ENCODE data around the gene KNTC1. TPM values are rescaled to one million over a fixed set of nuclear protein-coding genes. Genes with fewer than 3 reads are reported as not detected.
A peak's percentile ranks its signal among the peaks of the same experiment; 100 is the strongest.

KNTC1 gene
- total and polyA plus RNA-seq, 2 of the 13 experiments (the other 11 are each of a cell fraction or from before 2014, with no cell fraction given), result 45.1 to 57.6 TPM

GRCh38 chr12:122526683-122527477 is at the start of gene KNTC1, which contains the start of gene RSRC2 (continued):
- TF ChIP-seq FOXO4 (CRISPR knock-in tag; conservative IDR thresholded peaks at IDR 0.05) (no peak), SOX6 (IDR thresholded peaks at IDR 0.05) (no peak), SOX6 (CRISPR knock-in tag; IDR thresholded peaks at IDR 0.05) (peak; percentile 65), ZNF614 (CRISPR knock-in tag; IDR thresholded peaks at IDR 0.05; ENCODE audit: borderline replicate concordance) (peak; percentile 94), ZBTB34 (CRISPR knock-in tag; IDR thresholded peaks at IDR 0.05) (0 out of 2 replicates have a peak, but pooled peaks have one; percentile 35), ZNF234 (CRISPR knock-in tag; conservative IDR thresholded peaks at IDR 0.05) (no peak), SP140L (CRISPR knock-in tag; IDR thresholded peaks at IDR 0.05; ENCODE audit: borderline replicate concordance) (peak; percentile 72; the same call in 1 of the 2 replicates), HOXD1 (CRISPR knock-in tag; IDR thresholded peaks at IDR 0.05) (no peak), ZSCAN5A (CRISPR knock-in tag; IDR thresholded peaks at IDR 0.05; ENCODE audit: borderline replicate concordance) (peak; percentile 18; the same call in 1 of the 2 replicates), MTA1 (CRISPR knock-in tag; IDR thresholded peaks at IDR 0.05; ENCODE audit: borderline replicate concordance) (no peak), USF2 (IDR thresholded peaks at IDR 0.05; ENCODE audit: low read depth, low read length) (no peak), USF2 (CRISPR knock-in tag; IDR thresholded peaks at IDR 0.05; ENCODE audit: borderline replicate concordance) (no peak), GZF1 (CRISPR knock-in tag; IDR thresholded peaks at IDR 0.05) (0 out of 2 replicates have a peak, but pooled peaks have one; percentile 39), ZNF607 (CRISPR knock-in tag; IDR thresholded peaks at IDR 0.05; ENCODE audit: borderline replicate concordance) (peak; percentile 93; the same call in 1 of the 2 replicates), SP2 (CRISPR knock-in tag; IDR thresholded peaks at IDR 0.05) (peak; percentile 84), AGO2 (optimal IDR thresholded peaks at IDR 0.05; ENCODE audit: low read depth, low read length) (peak; percentile 55), HOXA3 (CRISPR knock-in tag; IDR thresholded peaks at IDR 0.05) (peak; percentile 90), ZNF331 (CRISPR knock-in tag; IDR thresholded peaks at IDR 0.05) (peak; percentile 62; the same call in 1 of the 2 replicates), ZNF605 (CRISPR knock-in tag; IDR thresholded peaks at IDR 0.05) (peak; percentile 83; the same call in 1 of the 2 replicates), GTF2F1 (IDR thresholded peaks at IDR 0.05; ENCODE audit: low read length) (0 out of 2 replicates have a peak, but pooled peaks have one; percentile 16), NFRKB (IDR thresholded peaks at IDR 0.05) (peak; percentile 97), MLX (CRISPR knock-in tag; IDR thresholded peaks at IDR 0.05) (0 out of 2 replicates have a peak, but pooled peaks have one; percentile 11), HMG20A (CRISPR knock-in tag; IDR thresholded peaks at IDR 0.05; ENCODE audit: borderline replicate concordance) (no peak), MED1 (CRISPR knock-in tag; IDR thresholded peaks at IDR 0.05) (peak; percentile 74)

Data from HepG2 (cell line).